IMR-90 (cell line): Measurements from ENCODE around the gene AMOTL2. TPM values are rescaled to one million over a fixed set of nuclear protein-coding genes. Genes with fewer than 3 reads are reported as not detected.

Experiments
- ATAC-seq: fragments of 200-7000 bp; cut with Tn5 transposase; 2 replicates; pipeline ENCODE4 v1.9.1; 2020; ENCODE audit warnings: low read depth, mild to moderate bottlenecking, moderate library complexity
- BruUV-seq: library from RNA; stranded (reverse); fragments of 400-500 nt; replicated peaks from 2 replicates; lab custom pipeline; 2021; lab: Mats Ljungman, UMichigan
- CTCF ChIA-PET: fragments of 300-600 bp; formaldehyde crosslinking; extraction: SDS; loops from one replicate; lab custom pipeline; 2021; ENCODE audit warnings: antibody characterized with exemption; lab: Yijun Ruan, JAX
- POLR2A ChIA-PET: fragments of 300-600 bp; sonication (Branson Sonifier 250); formaldehyde crosslinking; loops from one replicate; lab custom pipeline; 2022; ENCODE audit warnings: antibody characterized with exemption; ENCODE audit not compliant: unreplicated experiment; lab: Charles Lee
- DNase-seq: peaks from one replicate; pipeline ENCODE4 v3.0.0; 2013
- H2AFZ ChIP-seq: replicated peaks from 2 replicates; pipeline ENCODE3; 2013; ENCODE audit warnings: low read length, mild to moderate bottlenecking; ENCODE audit not compliant: poor library complexity
- H2AK5ac ChIP-seq: 2 replicates; pipeline ENCODE4 v1.6.1; 2013; ENCODE audit warnings: low read depth, low read length, inconsistent platforms
- H2AK9ac ChIP-seq: replicated peaks from 2 replicates; pipeline ENCODE3; 2013; ENCODE audit warnings: mild to moderate bottlenecking, low read depth, low read length, moderate library complexity; ENCODE audit not compliant: poor library complexity
- H2BK120ac ChIP-seq: 2 replicates; pipeline ENCODE4 v1.6.1; 2013; ENCODE audit warnings: low read depth, low read length, inconsistent platforms
- H2BK15ac ChIP-seq: 3 replicates; pipeline ENCODE4 v1.6.1; 2013; ENCODE audit warnings: low read depth, low read length, inconsistent platforms
- H2BK20ac ChIP-seq: 2 replicates; pipeline ENCODE4 v1.6.1; 2013; ENCODE audit warnings: low read depth, mild to moderate bottlenecking, inconsistent platforms, low read length, moderate library complexity
- H2BK5ac ChIP-seq: 2 replicates; pipeline ENCODE4 v1.6.1; 2013; ENCODE audit warnings: mild to moderate bottlenecking, low read depth, low read length, inconsistent platforms; ENCODE audit not compliant: poor library complexity, severe bottlenecking
- H3K14ac ChIP-seq: replicated peaks from 2 replicates; pipeline ENCODE4 v1.6.1; 2013; ENCODE audit warnings: low read depth, low read length, inconsistent platforms
- H3K18ac ChIP-seq: 2 replicates; pipeline ENCODE4 v1.6.1; 2013; ENCODE audit warnings: low read depth, low read length, control low read depth
- H3K23ac ChIP-seq: 2 replicates; pipeline ENCODE4 v1.6.1; 2013; ENCODE audit warnings: low read depth, low read length, inconsistent platforms
- H3K27ac ChIP-seq: 2 replicates; pipeline ENCODE4 v1.5.1; 2013; ENCODE audit warnings: mild to moderate bottlenecking, control low read depth, low read length; ENCODE audit not compliant: insufficient read depth
- H3K27me3 ChIP-seq: 2 replicates; pipeline ENCODE4 v1.6.1; 2013; ENCODE audit warnings: low read length; ENCODE audit not compliant: control insufficient read depth, insufficient read depth
- H3K36me3 ChIP-seq: 2 replicates; pipeline ENCODE4 v1.6.1; 2013; ENCODE audit warnings: low read length, mixed read lengths; ENCODE audit not compliant: control insufficient read depth, insufficient read depth
- H3K4ac ChIP-seq: 2 replicates; pipeline ENCODE4 v1.6.1; 2013; ENCODE audit warnings: low read depth, low read length, inconsistent platforms
- H3K4me1 ChIP-seq: 2 replicates; pipeline ENCODE4 v1.6.1; 2013; ENCODE audit warnings: low read length, mixed read lengths; ENCODE audit not compliant: control insufficient read depth, insufficient read depth
- H3K4me2 ChIP-seq: 2 replicates; pipeline ENCODE4 v1.6.1; 2013; ENCODE audit warnings: low read depth, mild to moderate bottlenecking, control low read depth, low read length, moderate library complexity
- H3K4me3 ChIP-seq: 2 replicates; pipeline ENCODE4 v1.5.1; 2013; ENCODE audit warnings: low read depth, mild to moderate bottlenecking, control low read depth, low read length, moderate library complexity; ENCODE audit not compliant: insufficient read depth
- H3K56ac ChIP-seq: 2 replicates; pipeline ENCODE4 v1.6.1; 2013; ENCODE audit warnings: low read length, inconsistent platforms; ENCODE audit not compliant: insufficient read depth; ENCODE audit errors: extremely low read depth
- H3K79me1 ChIP-seq, 2 experiments: 2 replicates each; pipeline ENCODE4 v1.6.1; 2013; ENCODE audit warnings: low read length in 2 of 2, inconsistent platforms in 1 of 2, low read depth in 1 of 2
- H3K9ac ChIP-seq: 2 replicates; pipeline ENCODE4 v1.6.1; 2013; ENCODE audit warnings: low read depth, low read length, control low read depth
- H3K9me1 ChIP-seq: 2 replicates; pipeline ENCODE4 v1.6.1; 2013; ENCODE audit warnings: low read length, inconsistent platforms; ENCODE audit not compliant: insufficient read depth
- H3K9me3 ChIP-seq: 2 replicates; pipeline ENCODE4 v1.6.1; 2013; ENCODE audit warnings: low read length; ENCODE audit not compliant: control insufficient read depth, insufficient read depth
- H4K20me1 ChIP-seq: 2 replicates; pipeline ENCODE4 v1.6.1; 2013; ENCODE audit warnings: low read length, inconsistent platforms; ENCODE audit not compliant: insufficient read depth
- H4K5ac ChIP-seq: 2 replicates; pipeline ENCODE4 v1.6.1; 2013; ENCODE audit warnings: mild to moderate bottlenecking, low read depth, low read length, control low read depth
- H4K8ac ChIP-seq, 2 experiments: 2 replicates each; pipeline ENCODE4 v1.6.1; 2013; ENCODE audit warnings: low read depth in 2 of 2, low read length in 2 of 2, control low read depth in 1 of 2, inconsistent platforms in 1 of 2
- H4K91ac ChIP-seq: 2 replicates; pipeline ENCODE4 v1.6.1; 2013; ENCODE audit warnings: low read depth, low read length, inconsistent platforms; ENCODE audit not compliant: insufficient read depth
- BHLHE40 ChIP-seq: fragments of 150-350 bp; IDR thresholded peaks from 2 replicates; pipeline ENCODE4 v1.6.1; 2016; ENCODE audit warnings: mild to moderate bottlenecking, low read depth, low read length
- CEBPB ChIP-seq: IDR thresholded peaks from 2 replicates; pipeline ENCODE4 v1.6.1; 2012; ENCODE audit warnings: low read depth, low read length, improper control_type of control experiment
- CHD1 ChIP-seq: IDR thresholded peaks from 2 replicates; pipeline ENCODE4 v1.6.1; 2012; ENCODE audit warnings: low read depth, low read length, improper control_type of control experiment
- CTCF ChIP-seq: conservative IDR thresholded peaks from 2 replicates; pipeline ENCODE4 v1.5.1; 2012; ENCODE audit warnings: mild to moderate bottlenecking, low read depth, low read length, improper control_type of control experiment
- ELK1 ChIP-seq: fragments of 150-350 bp; IDR thresholded peaks from 2 replicates; pipeline ENCODE4 v1.6.1; 2016; ENCODE audit warnings: low read depth, mild to moderate bottlenecking, low read length, moderate library complexity, borderline replicate concordance
- FOS ChIP-seq: fragments of 150-350 bp; IDR thresholded peaks from 2 replicates; pipeline ENCODE4 v1.6.1; 2016; ENCODE audit warnings: low read depth, low read length
- MAFK ChIP-seq: IDR thresholded peaks from 2 replicates; pipeline ENCODE4 v1.6.1; 2012; ENCODE audit warnings: low read depth, low read length, improper control_type of control experiment
- MAZ ChIP-seq: IDR thresholded peaks from 2 replicates; pipeline ENCODE4 v1.6.1; 2012; ENCODE audit warnings: low read depth, mild to moderate bottlenecking, low read length, improper control_type of control experiment, moderate library complexity, borderline replicate concordance
- MXI1 ChIP-seq: IDR thresholded peaks from 2 replicates; pipeline ENCODE4 v1.6.1; 2012; ENCODE audit warnings: low read depth, mild to moderate bottlenecking, low read length, moderate library complexity, borderline replicate concordance
- NFE2L2 ChIP-seq: fragments of 150-350 bp; IDR thresholded peaks from 2 replicates; pipeline ENCODE4 v1.6.1; 2016; ENCODE audit warnings: low read depth, mild to moderate bottlenecking, low read length
- POLR2A ChIP-seq: IDR thresholded peaks from 2 replicates; pipeline ENCODE4 v1.6.1; 2012; ENCODE audit warnings: mild to moderate bottlenecking, low read depth, low read length
- RAD21 ChIP-seq: IDR thresholded peaks from 2 replicates; pipeline ENCODE4 v1.6.1; 2012; ENCODE audit warnings: low read length, improper control_type of control experiment
- RCOR1 ChIP-seq: IDR thresholded peaks from 2 replicates; pipeline ENCODE4 v1.6.1; 2012; ENCODE audit warnings: mild to moderate bottlenecking, low read length, improper control_type of control experiment; ENCODE audit not compliant: insufficient replicate concordance
- RFX5 ChIP-seq: IDR thresholded peaks from 2 replicates; pipeline ENCODE4 v1.8.0; 2012; ENCODE audit warnings: low read depth, mild to moderate bottlenecking, low read length, moderate library complexity
- SMC3 ChIP-seq: fragments of 150-350 bp; IDR thresholded peaks from 2 replicates; pipeline ENCODE4 v1.6.1; 2016; ENCODE audit warnings: low read depth, mild to moderate bottlenecking, antibody characterized with exemption, low read length, moderate library complexity
- USF2 ChIP-seq: fragments of 150-350 bp; IDR thresholded peaks from 2 replicates; pipeline ENCODE4 v1.6.1; 2017; ENCODE audit warnings: mild to moderate bottlenecking, antibody characterized with exemption, low read length, low read depth
- WGBS, 2 experiments: methylation state at CpG; one replicate each; pipeline versions ENCODE4 v1.1.5 to v1.1.7; 2013; ENCODE audit warnings: missing lambda C conversion rate in 2 of 2; ENCODE audit not compliant: insufficient read length in 1 of 2; ENCODE audit errors: extremely low coverage in 2 of 2; 5-methylcytosine and 5-hydroxymethylcytosine counted together
- dilution Hi-C: fragments of 300-500 bp; cut with HindIII; formaldehyde crosslinking; loops from one replicate; pipeline ENCODE4 v1.14.3; 2018; ENCODE audit warnings: low sequenced_read_pairs; ENCODE audit not compliant: unreplicated experiment
- in situ Hi-C: fragments of 300-500 bp; cut with MboI; formaldehyde crosslinking; loops from 3 replicates; pipeline ENCODE4 v1.14.3; 2019; ENCODE audit warnings: low sequenced_read_pairs, inconsistent platforms, mixed read lengths
- intact Hi-C: fragments of 100-400 bp; cut with micrococcal nuclease; formaldehyde crosslinking; loops from 2 replicates; pipeline ENCODE4 v1.10.0; 2022
- polyA plus RNA-seq, 3 experiments: library from polyadenylated mRNA; depleted of rRNA; stranded (reverse); fragments of >200 nt; gene quantifications; 2 replicates each; pipeline ENCODE4 v1.2.3, GENCODE V29; 2012; ENCODE audit warnings: low replicate concordance in 1 of 3
- total RNA-seq: library from RNA; depleted of rRNA; stranded (reverse); fragments of >200 nt; gene quantifications from 2 replicates; pipeline ENCODE4 v1.2.3, GENCODE V29; 2012

Gene AMOTL2
- total and polyA plus RNA-seq, 2 of the 4 experiments (the other 2 are of a cell fraction), result 162 to 176 TPM

- no peak overlapping the region for H2AFZ ChIP-seq
- H3K14ac ChIP-seq, result no peak overlapping the region
- H3K18ac ChIP-seq, result peak overlapping the region; percentile 23; the same call in 1 of the 2 replicates
- H2AK5ac ChIP-seq, result 0 out of 2 replicates have a peak overlapping the region, but pooled peaks have one; percentile 4
- no peak overlapping the region for H3K27ac ChIP-seq
- H4K20me1 ChIP-seq, result no peaks in the 10 kb centered on the region
- H2BK20ac ChIP-seq, result no peak overlapping the region
- H2BK15ac ChIP-seq, result no peak overlapping the region
- POLR2A ChIA-PET, result no interaction called here
- no peak for TF ChIP-seq ELK1
- TF ChIP-seq CEBPB, result no peak
- no peak for TF ChIP-seq RAD21
- no peak for TF ChIP-seq RFX5
- TF ChIP-seq NFE2L2, result no peak
- TF ChIP-seq MAZ, result no peak
- TF ChIP-seq POLR2A, result no peak
- TF ChIP-seq CTCF, result no peak
- TF ChIP-seq MXI1, result no peak
- no peak for TF ChIP-seq MAFK
- no peak for TF ChIP-seq CHD1
- TF ChIP-seq FOS, result no peak
- TF ChIP-seq SMC3, result no peak
- no peak for TF ChIP-seq BHLHE40
- TF ChIP-seq RCOR1, result no peak
- no peak for TF ChIP-seq USF2
- no peak overlapping the region for H2BK5ac ChIP-seq
- peaks cover under 1% of the 10 kb centered on the region; the same call in 1 of the 2 replicates for H3K4me1 ChIP-seq
- H3K9me3 ChIP-seq, result 0 out of 2 replicates have a peak, but pooled peaks cover 3% of the 10 kb centered on the region
- ATAC-seq (no peak), DNase-seq (no peak)
- no peak overlapping the region for H3K23ac ChIP-seq
- intact Hi-C loops (no loop called here), dilution Hi-C loops (no loop called here), in situ Hi-C loops (loop anchor here (5.0 kb wide), 1 partner anchor 42 kb away; no protein-coding TSS in a partner anchor)
- CTCF ChIA-PET, result no interaction called here
- no CpG with 5 or more reads among the region's 2 CpGs for WGBS, 2 experiments
- no peak overlapping the region for H3K9ac ChIP-seq
- no peak overlapping the region for H3K4ac ChIP-seq
- H3K36me3 ChIP-seq, result no peaks in the 10 kb centered on the region
- no peak overlapping the region for H3K4me2 ChIP-seq
- no peak overlapping the region for H4K91ac ChIP-seq
- BruUV-seq, result no TSS peak
- no peak overlapping the region for H3K4me3 ChIP-seq
- H2AK9ac ChIP-seq, result no peak overlapping the region
- no peak overlapping the region for H4K5ac ChIP-seq
- H3K79me1 ChIP-seq, result peaks cover 2 to 7% of the 10 kb centered on the region in 2 experiments; a peak in 3 of 4 replicates
- H3K56ac ChIP-seq, result no peak overlapping the region
- no peak overlapping the region for H4K8ac ChIP-seq
- H3K27me3 ChIP-seq, result no peaks in the 10 kb centered on the region
- H3K9me1 ChIP-seq, result peaks cover 3% of the 10 kb centered on the region; the same call in 1 of the 2 replicates
- no peak overlapping the region; the same call in 1 of the 2 replicates for H2BK120ac ChIP-seq
These were observed 6.0 kb upstream of the AMOTL2 start for GRCh38 chr3:134380249-134380648.
